Stomach smooth muscle (tissue), 2 donors: Measurements from ENCODE around the gene DPEP2.

Experiments used
- H3K27ac ChIP-seq: one replicate; pipeline ENCODE4 v1.7.0; 2013; ENCODE audit warnings: mild to moderate bottlenecking, low read length, inconsistent platforms
- H3K27me3 ChIP-seq, 2 donors: one replicate each; pipeline ENCODE4 v1.7.0; 2013; ENCODE audit warnings: low read length in 2 of 2; ENCODE audit not compliant: insufficient read depth in 2 of 2, control insufficient read depth in 1 of 2
- H3K36me3 ChIP-seq, 2 donors: one replicate each; pipeline ENCODE4 v1.7.0; 2013; ENCODE audit warnings: low read length in 2 of 2; ENCODE audit not compliant: control insufficient read depth in 2 of 2, insufficient read depth in 2 of 2
- H3K4me1 ChIP-seq: one replicate; pipeline ENCODE4 v1.7.0; 2013; ENCODE audit warnings: low read length; ENCODE audit not compliant: control insufficient read depth, insufficient read depth
- H3K4me3 ChIP-seq, 2 donors: one replicate each; pipeline ENCODE4 v1.7.0; 2013; ENCODE audit warnings: low read length in 2 of 2
- H3K9ac ChIP-seq, 2 donors: one replicate each; pipeline ENCODE4 v1.7.0; 2013; ENCODE audit warnings: low read length in 2 of 2, mild to moderate bottlenecking in 1 of 2
- H3K9me3 ChIP-seq, 2 donors: one replicate each; pipeline ENCODE4 v1.7.0; 2013; ENCODE audit warnings: low read length in 2 of 2; ENCODE audit not compliant: control insufficient read depth in 2 of 2
- donor health status: healthy.
- donor health status: Pancreatic carcinoma.

Gene DPEP2

GRCh38 chr16:67964477-67965131 is 34.7 kb downstream of the DPEP2 start:
- Histone ChIP-seq H3K9ac (peak overlapping the region in 1 of 2 donors; percentile 14), H3K4me1 (peaks cover 75% of the 10 kb centered on the region), H3K9me3 (no peaks in the 10 kb centered on the region)

GRCh38 chr16:67963662-67964321 is 35.5 kb downstream of the DPEP2 start:
- H3K9ac ChIP-seq = no peak overlapping the region
- peak overlapping the region; percentile 31 for H3K27ac ChIP-seq
- no peaks in the 10 kb centered on the region for H3K27me3 ChIP-seq
- H3K4me1 ChIP-seq = peaks cover 78% of the 10 kb centered on the region
- no peaks in the 10 kb centered on the region for H3K9me3 ChIP-seq
- peaks cover 36 to 43% of the 10 kb centered on the region in 2 donors for H3K36me3 ChIP-seq
- no peak overlapping the region for H3K4me3 ChIP-seq

More at GRCh38 chr16:67964477-67965131, 34.7 kb downstream of the DPEP2 start:
- Histone ChIP-seq H3K27me3 (no peaks in the 10 kb centered on the region), H3K27ac (peak overlapping the region; percentile 89), H3K36me3 (peaks cover 28 to 35% of the 10 kb centered on the region in 2 donors), H3K4me3 (peak overlapping the region in 1 of 2 donors; percentile 29)

GRCh38 chr16:67963292-67963661 is 36.0 kb downstream of the DPEP2 start:
- peak overlapping the region; percentile 31 for H3K27ac ChIP-seq
- peak overlapping the region in 1 of 2 donors; percentile 40 for H3K4me3 ChIP-seq
- H3K4me1 ChIP-seq = peaks cover 81% of the 10 kb centered on the region
- no peaks in the 10 kb centered on the region for H3K27me3 ChIP-seq
- peak overlapping the region in 1 of 2 donors; percentile 4 for H3K9ac ChIP-seq
- H3K9me3 ChIP-seq = no peaks in the 10 kb centered on the region
- H3K36me3 ChIP-seq = peaks cover 40 to 48% of the 10 kb centered on the region in 2 donors

- no peak overlapping the region for H3K9ac ChIP-seq
Observed at GRCh38 chr16:67962135-67962534, 37.1 kb downstream of the DPEP2 start.

GRCh38 chr16:67961551-67961957 is 37.7 kb downstream of the DPEP2 start:
- Histone ChIP-seq H3K9me3 (no peaks in the 10 kb centered on the region), H3K27ac (peak overlapping the region; percentile 49), H3K4me3 (no peak overlapping the region), H3K9ac (no peak overlapping the region), H3K36me3 (peaks cover 46 to 59% of the 10 kb centered on the region in 2 donors), H3K27me3 (no peaks in the 10 kb centered on the region), H3K4me1 (peaks cover 71% of the 10 kb centered on the region)

More at GRCh38 chr16:67962135-67962534, 37.1 kb downstream of the DPEP2 start:
- Histone ChIP-seq H3K9me3 (no peaks in the 10 kb centered on the region), H3K27me3 (no peaks in the 10 kb centered on the region), H3K4me3 (no peak overlapping the region), H3K4me1 (peaks cover 77% of the 10 kb centered on the region), H3K27ac (peak overlapping the region; percentile 18), H3K36me3 (peaks cover 46 to 58% of the 10 kb centered on the region in 2 donors)

GRCh38 chr16:67959536-67960329 is 39.6 kb downstream of the DPEP2 start:
- H3K9ac ChIP-seq = peak overlapping the region in 1 of 2 donors; percentile 36
- peaks cover 52 to 66% of the 10 kb centered on the region in 2 donors for H3K36me3 ChIP-seq
- H3K27me3 ChIP-seq = no peaks in the 10 kb centered on the region
- peak overlapping the region; percentile 46 for H3K27ac ChIP-seq
- peak overlapping the region in 1 of 2 donors; percentile 22 for H3K4me3 ChIP-seq
- peaks cover 53% of the 10 kb centered on the region for H3K4me1 ChIP-seq
- no peaks in the 10 kb centered on the region for H3K9me3 ChIP-seq

GRCh38 chr16:67957622-67958021 is 41.7 kb downstream of the DPEP2 start:
- peaks cover 62 to 67% of the 10 kb centered on the region in 2 donors for H3K36me3 ChIP-seq
- H3K27ac ChIP-seq = no peak overlapping the region
- H3K9me3 ChIP-seq = no peaks in the 10 kb centered on the region
- no peak overlapping the region for H3K4me3 ChIP-seq
- no peaks in the 10 kb centered on the region for H3K27me3 ChIP-seq
- no peak overlapping the region for H3K9ac ChIP-seq
- peaks cover 39% of the 10 kb centered on the region for H3K4me1 ChIP-seq

- Histone ChIP-seq H3K27me3 (no peaks in the 10 kb centered on the region), H3K27ac (peak overlapping the region; percentile 11), H3K9me3 (no peaks in the 10 kb centered on the region), H3K36me3 (peaks cover 53 to 62% of the 10 kb centered on the region in 2 donors), H3K4me3 (no peak overlapping the region), H3K9ac (no peak overlapping the region), H3K4me1 (peaks cover 28% of the 10 kb centered on the region)
Observed at GRCh38 chr16:67954421-67955196, 44.7 kb downstream of the DPEP2 start.

DNA sequence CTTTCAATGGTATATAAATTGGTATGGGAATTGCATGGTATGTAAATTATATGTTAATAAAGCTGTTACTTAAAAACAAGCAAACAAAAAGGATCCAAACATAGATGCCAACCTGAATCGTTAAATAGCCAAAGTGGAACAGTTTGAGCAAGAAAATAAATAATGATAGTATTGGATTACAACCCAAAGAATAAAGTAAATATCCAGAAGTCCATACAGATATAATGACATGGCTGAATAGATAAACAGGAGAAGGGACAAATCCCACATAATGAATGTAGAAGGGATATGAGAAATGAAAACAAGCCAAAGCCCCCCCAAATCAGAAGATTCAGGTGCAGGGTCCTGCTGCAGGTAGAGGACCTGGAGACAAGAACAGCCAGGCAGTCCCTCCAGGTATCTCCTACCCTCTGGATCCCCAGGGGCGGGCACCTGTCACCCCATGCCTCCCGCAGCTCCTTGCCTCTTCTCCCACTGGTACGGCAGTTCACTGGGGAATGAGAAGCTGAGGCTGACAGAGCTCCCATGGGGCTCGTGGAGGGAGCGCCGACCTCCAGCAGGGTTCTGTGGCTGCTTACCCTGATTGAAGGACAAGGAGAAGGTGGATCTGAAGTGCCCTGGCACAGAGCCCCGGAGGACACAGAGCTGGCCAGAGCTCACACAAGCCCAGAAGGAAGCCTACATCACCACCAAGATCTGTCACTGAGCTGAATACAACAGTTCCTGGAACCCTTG is 45.5 kb downstream of the DPEP2 start:
- H3K36me3 ChIP-seq = peaks cover 53 to 59% of the 10 kb centered on the region in 2 donors
- H3K9ac ChIP-seq = no peak overlapping the region
- H3K27ac ChIP-seq = peak overlapping the region; percentile 11
- no peak overlapping the region for H3K4me3 ChIP-seq
- no peaks in the 10 kb centered on the region for H3K27me3 ChIP-seq
- H3K4me1 ChIP-seq = peaks cover 23% of the 10 kb centered on the region
- no peaks in the 10 kb centered on the region for H3K9me3 ChIP-seq
